Fibroblast of skin of back (primary cell): ENCODE measurements around the gene MEIS1.

ENCODE experiments used
- DNase-seq: peaks from one replicate; pipeline ENCODE4 v3.0.0-alpha.2; 2013

MEIS1 gene

GRCh38 chr2:66536997-66537396 is 102.1 kb downstream of the MEIS1 start:
- peak; percentile 8 for DNase-seq

- peak; percentile 11 for DNase-seq
Measured at GRCh38 chr2:66538291-66538690, 103.4 kb downstream of the MEIS1 start.

GRCh38 chr2:66539452-66539851 is 104.5 kb downstream of the MEIS1 start:
- peak; percentile 28 for DNase-seq

GRCh38 chr2:66541646-66542045 is 106.7 kb downstream of the MEIS1 start:
- DNase-seq: no peak

GRCh38 chr2:66543257-66543767 is 108.4 kb downstream of the MEIS1 start:
- DNase-seq: no peak

GRCh38 chr2:66544258-66544657 is 109.3 kb downstream of the MEIS1 start:
- DNase-seq: no peak

- DNase-seq: no peak
Measured at GRCh38 chr2:66545258-66545657, 110.3 kb downstream of the MEIS1 start.

GRCh38 chr2:66547118-66547517 is 112.2 kb downstream of the MEIS1 start:
- DNase-seq: no peak

GRCh38 chr2:66547887-66548286 is 113.0 kb downstream of the MEIS1 start:
- DNase-seq: no peak

GRCh38 chr2:66548422-66548821 is 113.5 kb downstream of the MEIS1 start:
- no peak for DNase-seq

- no peak for DNase-seq
Measured at GRCh38 chr2:66550826-66551225, 115.9 kb downstream of the MEIS1 start.

- DNase-seq: peak; percentile 13
Measured at GRCh38 chr2:66553370-66553769, 118.4 kb downstream of the MEIS1 start.

GRCh38 chr2:66555091-66555490 is 120.2 kb downstream of the MEIS1 start:
- DNase-seq: peak; percentile 66

GRCh38 chr2:66555501-66556324 is 120.8 kb downstream of the MEIS1 start:
- DNase-seq: no peak

- DNase-seq: no peak
Measured at GRCh38 chr2:66559672-66560071, 124.7 kb downstream of the MEIS1 start.

- no peak for DNase-seq
Measured at GRCh38 chr2:66560683-66561082, 125.8 kb downstream of the MEIS1 start.

GRCh38 chr2:66561645-66562303 is 126.8 kb downstream of the MEIS1 start:
- no peak for DNase-seq

- no peak for DNase-seq
Measured at GRCh38 chr2:66562304-66562685, 127.4 kb downstream of the MEIS1 start.

- DNase-seq: no peak
Measured at GRCh38 chr2:66563473-66563872, 128.5 kb downstream of the MEIS1 start.

GRCh38 chr2:66565291-66565690 is 130.4 kb downstream of the MEIS1 start:
- no peak for DNase-seq

- DNase-seq: no peak
Measured at GRCh38 chr2:66566726-66567399, 131.9 kb downstream of the MEIS1 start.

- DNase-seq: no peak
Measured at GRCh38 chr2:66567729-66568128, 132.8 kb downstream of the MEIS1 start.

GRCh38 chr2:66568650-66569300 is 133.8 kb downstream of the MEIS1 start:
- no peak for DNase-seq
